RWPE1 (cell line): Measurements from ENCODE around the gene BNIPL.

Experiments
- CTCF ChIA-PET: fragments of 350-600 bp; sonication (Branson Sonifier 250); formaldehyde crosslinking; extraction: SDS; loops from one replicate; lab custom pipeline; 2021; lab: Yijun Ruan, JAX
- POLR2A ChIA-PET: fragments of 400-600 bp; formaldehyde crosslinking; extraction: SDS; loops from one replicate; lab custom pipeline; 2020; ENCODE audit warnings: antibody characterized with exemption; ENCODE audit not compliant: low non-redundant PET; lab: Yijun Ruan, JAX
- DNase-seq: peaks from one replicate; pipeline ENCODE4 v3.0.0; 2012; ENCODE audit warnings: low spot score
- H3K27ac ChIP-seq: fragments of 450-650 bp; 2 replicates; pipeline ENCODE4 v1.5.1; 2017
- CTCF ChIP-seq: fragments of 450-650 bp; conservative IDR thresholded peaks from 2 replicates; pipeline ENCODE4 v1.5.1; 2017; ENCODE audit warnings: low read depth, mild to moderate bottlenecking

Gene BNIPL

GRCh38 chr1:151002051-151002450 is 34.3 kb upstream of the BNIPL start:
- H3K27ac ChIP-seq = no peak overlapping the region
- no peak for TF ChIP-seq CTCF
- CTCF ChIA-PET = interaction anchor here (0.8 kb wide), 1 partner anchor 517 kb away, joined by 3 read pairs; no protein-coding TSS in a partner anchor
- POLR2A ChIA-PET = no interaction called here
- no peak for DNase-seq

DNA sequence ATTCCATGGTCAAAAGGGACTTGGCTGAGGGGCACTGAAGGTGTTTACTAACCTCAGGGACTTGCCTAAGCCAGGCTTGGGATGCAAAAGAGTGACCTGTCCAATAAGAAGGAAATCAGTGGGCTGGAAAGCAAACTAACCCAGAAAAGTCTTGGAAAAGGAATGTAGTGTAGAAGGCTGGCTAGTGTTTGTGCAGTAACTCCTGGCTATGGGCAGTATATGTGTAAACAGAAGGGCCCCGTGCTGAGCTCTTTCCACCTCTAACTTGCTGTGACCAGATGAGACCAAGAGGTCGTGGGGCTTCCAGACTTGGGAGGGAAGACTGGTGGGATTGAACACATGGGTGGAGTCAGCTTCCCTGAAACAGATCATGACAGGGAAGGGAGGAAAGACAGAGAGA is 33.8 kb upstream of the BNIPL start:
- POLR2A ChIA-PET = no interaction called here
- TF ChIP-seq CTCF = no peak
- no peak overlapping the region for H3K27ac ChIP-seq
- CTCF ChIA-PET = interaction anchor here (0.8 kb wide), 1 partner anchor 517 kb away, joined by 3 read pairs; no protein-coding TSS in a partner anchor
- DNase-seq = no peak

- no peak for TF ChIP-seq CTCF
- ChIA-PET POLR2A (interaction anchor here (0.5 kb wide), 1 partner anchor 192 kb away, joined by 3 read pairs; no protein-coding TSS in a partner anchor), CTCF (interaction anchor here (0.6 kb wide), 1 partner anchor 38 kb away, joined by 3 read pairs; no protein-coding TSS in a partner anchor)
- DNase-seq = no peak
- no peak overlapping the region for H3K27ac ChIP-seq
These were observed 33.2 kb upstream of the BNIPL start for GRCh38 chr1:151003180-151003579.

GRCh38 chr1:151005729-151006319 is 30.6 kb upstream of the BNIPL start:
- no peak for TF ChIP-seq CTCF
- ChIA-PET CTCF (interaction anchor here (0.6 to 2.4 kb wide), 10 partner anchors 9 to 447 kb away, joined by 3 to 17 read pairs (median 3); partner anchors contain the start of genes ANXA9 and CDC42SE1), POLR2A (interaction anchor here (0.9 to 1.7 kb wide), 2 partner anchors 10 to 24 kb away, joined by 3 to 7 read pairs; partner anchors contain the start of gene ANXA9)
- peak; percentile 13 for DNase-seq
- H3K27ac ChIP-seq = peak overlapping the region; percentile 91

- ChIA-PET CTCF (interaction anchor here (0.5 to 2.4 kb wide), 13 partner anchors 10 to 1015 kb away, joined by 3 to 17 read pairs (median 3); partner anchors contain the start of genes ANXA9, CDC42SE1 and PIP5K1A), POLR2A (interaction anchor here (0.9 to 1.7 kb wide), 3 partner anchors 9 to 25 kb away, joined by 3 to 7 read pairs (median 3); partner anchors contain the start of gene ANXA9)
- peak; percentile 64 for TF ChIP-seq CTCF
- peak within 1 kb of the TSS; percentile 91 for H3K27ac ChIP-seq
- peak; percentile 84 for DNase-seq
These were observed 29.9 kb upstream of the BNIPL start, which contains the start of gene MINDY1 for GRCh38 chr1:151006327-151007052. TSS of gene MINDY1 (minus strand) at chr1:151006902. CDS start at chr1:151002617, 4,285 bp downstream.

DNA sequence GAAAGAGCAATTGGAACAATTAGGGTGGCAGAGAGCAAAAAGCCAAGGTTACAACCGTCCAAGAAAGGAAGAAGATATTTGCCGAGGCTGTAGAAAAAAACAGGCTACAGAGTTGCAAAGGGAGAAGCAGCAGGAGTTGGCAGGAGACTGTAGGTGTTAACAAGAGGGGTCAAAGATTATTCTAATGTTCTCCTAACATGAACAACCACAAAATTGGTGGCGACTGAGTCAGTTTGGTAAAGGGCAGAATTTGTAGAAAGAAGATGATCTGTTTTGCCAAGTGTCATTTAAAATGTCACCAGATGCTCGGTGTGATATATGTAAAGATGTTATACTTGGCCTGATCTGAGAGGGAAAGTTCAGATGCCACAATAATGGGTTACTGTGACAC is 28.5 kb upstream of the BNIPL start:
- POLR2A ChIA-PET = no interaction called here
- no peak for DNase-seq
- CTCF ChIA-PET = interaction anchor here (2.4 kb wide), 1 partner anchor 11 kb away, joined by 17 read pairs; no protein-coding TSS in a partner anchor
- peak overlapping the region; percentile 91 for H3K27ac ChIP-seq
- no peak for TF ChIP-seq CTCF
